Left lobe of liver (tissue), 2 donors: ENCODE data around the gene RAB43. TPM values are rescaled to one million over a fixed set of nuclear protein-coding genes. Genes with fewer than 3 reads are reported as not detected.
"Not testable (repeated sequence)": the region's sequence is repeated elsewhere in the genome, so short reads cannot be mapped to it uniquely, and the experiment has no call there.

ENCODE experiments used
- ATAC-seq: fragments of 200-7000 bp; cut with Tn5 transposase; one replicate; pipeline ENCODE4 v1.9.1; 2020; ENCODE audit warnings: mild to moderate bottlenecking, moderate library complexity
- DNase-seq: peaks from one replicate; pipeline ENCODE4 v3.0.0-alpha.2; 2020; ENCODE audit warnings: low spot score
- total RNA-seq: library from RNA; stranded (reverse); gene quantifications from one replicate; pipeline ENCODE4 v1.2.1, GENCODE V29; 2021
- donor health status: DM: no; HTN: no; CAD: no; lungs with moderate emphysema.
- donor health status: DM: no; HTN: yes; CAD: no.

Gene RAB43
- total RNA-seq, 1 donor from 2014 or later, result 38.1 TPM

DNA sequence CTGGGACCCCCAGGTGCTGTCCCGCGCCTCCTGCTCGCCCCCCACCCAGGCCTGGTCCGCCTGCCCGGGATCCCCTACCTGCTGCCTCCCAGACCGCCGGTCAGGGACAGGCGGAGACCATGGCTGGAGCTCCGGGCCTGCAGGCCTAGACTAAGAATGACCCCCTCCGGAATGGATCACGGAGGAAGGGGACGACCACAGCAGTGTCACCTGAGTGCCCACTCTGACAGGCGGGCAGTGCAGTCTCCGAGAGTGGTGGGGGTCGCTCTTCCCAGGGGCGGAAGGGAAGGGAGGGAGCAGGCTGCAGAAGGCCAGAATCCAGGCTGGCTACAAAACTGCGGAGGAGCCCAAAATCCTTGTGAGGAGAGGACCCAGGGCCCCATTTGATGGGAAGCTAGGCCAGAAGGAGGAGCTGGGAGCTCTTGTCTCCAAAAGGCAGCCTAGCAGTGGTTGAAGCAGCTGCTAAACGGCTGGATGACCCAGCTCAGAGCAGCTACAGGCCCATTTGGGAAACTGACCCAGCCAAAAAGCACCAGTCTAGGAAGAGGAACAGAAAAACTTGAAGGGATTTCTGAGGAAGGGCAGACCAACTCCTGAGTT is 908 bp upstream of the RAB43 start:
- ATAC-seq (no peak), DNase-seq (no peak)

DNA sequence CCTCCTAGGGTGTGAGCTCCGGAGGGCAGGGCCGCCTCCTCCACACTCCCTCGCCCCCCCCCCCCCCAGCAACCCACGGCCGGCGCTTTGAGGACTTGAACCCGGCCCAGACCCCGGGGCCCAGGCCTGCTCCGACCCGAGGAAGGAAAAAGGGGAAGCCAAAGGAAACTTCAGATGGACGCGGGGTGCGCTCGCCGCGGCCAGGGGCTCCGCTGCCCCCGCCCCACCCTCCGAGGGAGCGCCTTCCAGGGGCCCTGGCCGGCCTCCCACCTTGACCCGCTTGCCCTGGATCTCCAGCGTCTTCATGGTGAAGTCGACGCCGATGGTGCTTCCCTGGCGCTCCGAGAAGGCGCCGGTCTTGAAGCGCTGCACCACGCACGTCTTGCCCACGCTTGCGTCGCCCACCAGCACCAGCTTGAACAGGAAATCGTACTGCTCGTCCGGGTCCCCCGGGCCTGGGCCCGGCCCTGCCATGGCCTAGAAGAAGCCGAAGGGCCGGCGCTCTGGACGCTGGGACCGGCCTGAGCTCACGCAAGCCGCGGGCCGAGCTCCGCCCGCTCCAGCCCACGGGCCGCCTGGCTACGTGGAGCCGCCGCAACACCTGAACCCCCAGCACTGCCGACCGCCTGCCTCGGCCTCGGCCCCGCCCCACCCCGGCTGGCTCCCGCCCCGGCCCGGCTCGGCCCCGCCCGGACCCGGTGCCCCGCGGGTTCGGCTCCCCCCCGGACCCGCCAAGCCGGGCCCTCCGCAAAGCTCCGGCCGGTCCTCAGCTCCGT is 400 bp downstream of the RAB43 start:
- DNase-seq, result no peak
- ATAC-seq, result peak; percentile 68

GRCh38 chr3:129120254-129121004 is 1.2 kb downstream of the RAB43 start:
- peak; percentile 48 for ATAC-seq
- peak; percentile 96 for DNase-seq

DNA sequence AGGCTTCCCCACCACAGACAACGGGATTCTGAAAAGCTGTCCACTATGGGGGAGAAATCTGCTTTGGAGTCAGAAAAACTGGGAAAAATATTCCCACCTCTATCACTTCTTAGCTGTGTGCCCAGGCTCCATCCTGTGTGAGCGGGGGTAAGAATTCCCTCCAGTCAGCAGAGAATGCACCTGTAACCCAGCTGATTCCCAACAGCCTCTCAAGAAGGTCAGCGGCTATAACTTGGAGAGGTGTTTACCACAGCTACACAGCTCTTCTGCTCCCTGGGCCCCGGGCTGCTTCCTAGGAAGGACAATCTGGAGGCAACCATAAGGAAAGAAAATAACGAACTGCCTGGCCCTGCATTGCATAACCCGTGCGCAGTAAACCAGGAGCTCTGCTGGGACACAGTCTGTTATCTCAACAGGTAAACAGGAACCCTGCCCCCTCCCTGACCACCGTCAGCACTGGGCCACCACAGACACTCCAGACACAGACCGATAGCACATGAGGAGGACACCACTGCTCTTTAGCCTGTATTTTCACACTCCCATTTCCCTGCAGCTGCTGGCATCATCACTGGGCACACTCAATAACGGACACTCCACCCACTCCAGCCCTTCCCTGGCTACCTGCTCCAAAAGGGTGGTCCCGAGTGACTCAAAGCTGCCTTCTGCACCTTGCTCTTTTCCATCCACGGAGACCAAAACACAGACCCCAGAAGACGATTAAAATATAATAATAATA is 2.1 kb downstream of the RAB43 start:
- peak; percentile 45 for ATAC-seq
- DNase-seq, result peak; percentile 95

DNA sequence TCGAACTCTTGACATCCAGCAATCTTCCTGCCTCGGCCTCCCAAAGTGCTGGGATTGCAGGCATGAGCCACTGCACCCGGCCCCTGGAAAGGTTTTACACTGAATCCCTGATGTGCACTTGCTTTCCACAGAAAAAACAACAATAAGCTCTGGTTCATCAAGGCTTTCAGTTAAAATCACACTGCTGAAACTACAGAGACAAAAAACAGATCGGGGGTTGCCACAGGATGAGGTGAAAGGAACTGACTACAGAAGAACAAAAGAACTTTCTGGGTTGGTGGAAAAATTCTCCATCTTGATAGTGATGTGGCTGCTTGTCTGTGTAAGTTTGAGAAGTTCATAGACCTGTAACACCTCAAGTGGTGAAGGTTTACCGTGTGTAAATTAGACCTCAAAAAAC is 2.9 kb downstream of the RAB43 start:
- ATAC-seq, result no peak
- DNase-seq, result no peak

GRCh38 chr3:129117134-129117533 is 4.5 kb downstream of the RAB43 start:
- no peak for ATAC-seq
- DNase-seq, result no peak

DNA sequence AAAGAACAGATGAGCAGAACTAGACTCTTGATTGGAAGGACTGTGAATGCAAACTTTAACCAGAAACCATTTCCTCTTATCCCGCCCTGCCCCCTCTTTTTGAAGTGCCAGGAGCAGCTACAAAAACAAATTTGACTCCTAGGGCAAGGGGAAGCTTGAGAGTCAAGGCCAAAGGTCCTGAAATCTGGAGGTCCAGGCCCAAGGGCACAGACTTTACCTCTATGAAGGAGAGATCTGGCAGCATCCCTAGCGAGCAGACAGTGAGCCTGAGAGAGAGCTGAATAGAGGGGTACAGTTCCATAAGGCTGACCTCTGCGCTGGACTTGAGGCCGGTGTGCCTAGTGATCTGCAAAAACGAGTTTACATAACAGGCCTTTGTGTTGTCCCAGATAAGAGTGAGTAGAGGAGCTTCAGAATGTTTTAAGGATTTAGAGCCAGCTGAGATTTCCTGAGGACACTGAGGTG is 5.1 kb downstream of the RAB43 start:
- peak; percentile 29 for ATAC-seq
- DNase-seq, result peak; percentile 87

- DNase-seq (no peak), ATAC-seq (no peak)
These were observed 7.1 kb downstream of the RAB43 start for GRCh38 chr3:129114455-129114854.

DNA sequence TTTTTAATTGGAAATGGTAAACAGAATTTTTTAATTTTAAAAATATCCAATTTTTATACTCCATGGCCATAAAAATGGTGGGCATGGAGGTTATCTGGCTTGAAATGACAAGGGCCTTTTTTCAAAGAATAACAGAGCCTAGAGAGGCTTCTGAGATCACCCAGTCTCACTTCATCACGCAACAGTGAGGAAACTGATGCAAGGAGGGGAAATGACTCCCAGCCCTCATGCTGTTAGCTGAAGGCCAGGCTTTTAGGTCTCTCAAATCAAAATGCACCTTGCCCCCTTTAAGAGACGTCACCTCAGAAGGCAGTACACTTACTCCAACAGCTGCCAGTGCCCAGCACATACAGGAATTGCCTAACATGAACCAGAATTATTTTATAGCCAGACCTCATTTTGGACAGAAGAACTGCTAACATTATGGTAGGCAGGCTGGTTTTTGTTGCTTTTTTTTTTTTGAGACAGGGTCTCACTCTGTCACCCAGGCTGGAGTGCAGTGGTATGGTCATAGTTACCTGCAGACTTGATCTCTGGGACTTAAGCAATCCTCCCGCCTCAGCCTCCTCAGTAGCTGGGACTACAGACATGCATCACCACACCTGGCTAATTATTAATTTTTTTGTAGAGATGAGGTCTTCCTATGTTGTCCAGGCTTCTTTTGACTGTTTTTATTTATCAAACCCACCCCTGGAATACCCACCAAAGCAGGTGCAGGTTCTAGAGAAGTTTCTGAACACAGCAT is 9.1 kb downstream of the RAB43 start:
- peak; percentile 5 for ATAC-seq

DNA sequence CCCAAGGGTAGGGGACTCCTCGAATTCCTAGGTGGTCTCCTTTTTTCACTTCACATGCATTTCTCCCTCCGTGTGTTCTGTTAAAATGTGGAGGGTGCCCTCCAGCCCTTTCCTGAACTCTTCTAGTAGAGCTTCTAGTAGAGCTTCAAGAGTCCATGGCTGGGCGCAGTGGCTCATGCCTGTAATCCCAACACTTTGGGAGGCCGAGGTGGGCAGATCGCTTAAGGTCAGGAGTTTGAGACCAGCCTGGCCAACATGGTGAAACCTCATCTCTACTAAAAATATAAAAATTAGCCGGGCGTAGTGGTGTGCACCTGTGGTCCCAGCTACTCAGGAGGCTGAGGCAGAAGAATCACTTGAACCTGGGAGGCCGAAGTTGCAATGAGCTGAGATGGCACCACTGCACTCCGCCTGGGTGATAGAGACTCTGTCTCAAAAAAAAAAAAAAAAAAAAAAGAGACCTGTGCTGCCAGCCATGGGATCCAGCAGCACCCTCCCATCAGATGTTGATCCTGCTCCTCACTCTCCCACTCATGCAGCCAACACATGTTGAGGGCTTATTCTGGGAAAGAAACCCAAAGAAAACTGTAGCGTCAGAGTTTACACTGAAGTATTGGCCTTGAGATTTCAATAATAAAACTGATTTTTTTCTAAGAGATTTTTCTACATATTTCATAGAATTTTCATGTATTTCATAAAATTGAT is 10.4 kb downstream of the RAB43 start:
- DNase-seq, ATAC-seq: not testable (repeated sequence)

More for the DNA sequence above, 9.1 kb downstream of the RAB43 start:
- no peak for DNase-seq

GRCh38 chr3:129107793-129108192 is 13.8 kb downstream of the RAB43 start:
- DNase-seq (no peak), ATAC-seq (no peak)

- DNase-seq (peak; percentile 56), ATAC-seq (peak; percentile 38)
These were observed 14.6 kb downstream of the RAB43 start for GRCh38 chr3:129106866-129107565.

DNA sequence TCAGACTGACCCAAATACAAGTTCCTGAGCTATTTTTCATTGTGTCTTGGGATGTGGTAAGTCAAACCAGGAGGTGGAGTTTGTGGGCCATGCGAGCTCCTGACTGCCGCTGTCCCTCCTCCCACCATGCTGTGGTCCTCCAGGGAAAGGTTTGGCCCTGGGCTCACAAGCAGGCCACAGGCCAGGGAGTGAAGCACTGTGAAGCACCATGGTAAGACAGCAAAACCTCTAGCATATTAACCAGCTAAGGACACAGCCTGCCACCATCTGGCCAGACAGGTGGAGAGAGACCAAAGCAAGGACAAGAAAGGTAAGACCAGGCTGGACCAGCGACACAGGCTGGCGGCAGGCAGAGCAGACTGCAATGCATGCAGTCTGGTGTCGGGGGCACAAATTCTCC is 15.3 kb downstream of the RAB43 start:
- no peak for DNase-seq
- ATAC-seq, result peak; percentile 61

GRCh38 chr3:129105862-129106261 is 15.7 kb downstream of the RAB43 start:
- DNase-seq, result no peak

GRCh38 chr3:129104498-129105079 is 17.0 kb downstream of the RAB43 start:
- ATAC-seq (no peak), DNase-seq (no peak)

More at GRCh38 chr3:129105862-129106261, 15.7 kb downstream of the RAB43 start:
- peak; percentile 41 for ATAC-seq

- ATAC-seq (no peak), DNase-seq (no peak)
These were observed 17.6 kb downstream of the RAB43 start for GRCh38 chr3:129104051-129104450.

- ATAC-seq, result no peak
- DNase-seq, result no peak
These were observed 18.3 kb downstream of the RAB43 start for GRCh38 chr3:129103296-129103695.

DNA sequence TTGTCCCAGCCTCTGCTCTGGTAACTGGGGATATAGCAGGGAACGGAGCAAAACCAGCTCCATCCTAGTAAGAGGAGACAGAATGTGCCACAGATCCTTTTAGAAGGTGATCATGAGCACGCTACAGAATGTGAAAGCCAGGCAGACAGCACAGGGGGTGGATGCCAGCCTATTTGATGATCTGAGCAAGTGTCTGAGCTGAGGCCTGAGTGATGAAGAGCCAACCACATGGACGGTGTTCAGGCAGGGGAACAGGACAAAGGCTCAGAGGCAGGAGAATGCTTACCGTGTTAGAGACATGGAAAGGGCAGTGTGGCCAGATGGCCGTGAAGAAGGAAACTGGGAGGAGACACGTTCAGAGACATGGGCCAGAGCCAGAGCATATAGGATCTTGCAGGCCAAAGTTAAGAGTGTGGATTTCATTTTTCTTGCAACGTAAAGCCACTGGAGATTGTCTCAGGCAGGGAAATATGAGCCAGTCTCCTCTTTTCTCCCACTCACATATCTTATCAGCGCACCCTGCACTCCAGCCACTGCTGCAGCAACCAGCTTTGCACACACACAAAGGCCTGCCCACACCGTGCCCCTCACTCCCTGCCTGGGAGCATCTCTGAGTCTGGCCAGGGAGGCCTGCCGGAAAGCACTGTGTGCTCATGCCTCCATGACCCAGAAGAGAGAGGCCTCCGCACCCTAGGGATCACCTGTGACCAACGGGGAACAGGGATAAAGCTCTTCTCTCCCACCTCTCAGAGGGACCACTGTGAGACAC is 20.1 kb downstream of the RAB43 start:
- no peak for ATAC-seq
- no peak for DNase-seq
